HL-60 (cell line): ENCODE data around the gene PPP1R27.
A peak's percentile ranks its signal among the peaks of the same experiment; 100 is the strongest.

Experiments used
- DNase-seq, 2 experiments: peaks; one replicate each; pipeline ENCODE4 v3.0.0-alpha.2; 2010 to 2020; ENCODE audit warnings: low read depth in 1 of 2, low spot score in 1 of 2
- H3K27ac ChIP-seq: fragments of 250-450 bp; sonication (Bioruptor Pico); replicated peaks from 2 replicates; pipeline ENCODE4 v1.5.1; 2020; ENCODE audit warnings: mild to moderate bottlenecking, moderate library complexity
- H3K27me3 ChIP-seq: fragments of 250-450 bp; sonication (Bioruptor Pico); 2 replicates; pipeline ENCODE4 v1.5.1; 2021; ENCODE audit warnings: mild to moderate bottlenecking, moderate library complexity; ENCODE audit not compliant: insufficient read depth, poor library complexity, severe bottlenecking
- H3K4me3 ChIP-seq: replicated peaks from 2 replicates; pipeline ENCODE4 v1.5.1; 2011; ENCODE audit warnings: mild to moderate bottlenecking, control low read depth, low read length; ENCODE audit not compliant: insufficient read depth
- CTCF ChIP-seq: IDR thresholded peaks from one replicate; pipeline ENCODE4 v1.5.1; 2011; ENCODE audit warnings: low read length, control low read depth, inconsistent platforms; ENCODE audit not compliant: insufficient read depth
- GABPA ChIP-seq: IDR thresholded peaks from 2 replicates; pipeline ENCODE4 v1.6.1; 2012; ENCODE audit warnings: low read depth
- POLR2AphosphoS5 ChIP-seq: IDR thresholded peaks from 2 replicates; pipeline ENCODE4 v1.6.1; 2012; ENCODE audit warnings: low read depth
- REST ChIP-seq: IDR thresholded peaks from 2 replicates; pipeline ENCODE4 v1.6.1; 2012; ENCODE audit warnings: low read depth; ENCODE audit not compliant: insufficient replicate concordance
- SPI1 ChIP-seq: IDR thresholded peaks from 2 replicates; pipeline ENCODE4 v1.6.1; 2012; ENCODE audit warnings: low read depth, mild to moderate bottlenecking, borderline replicate concordance

Gene PPP1R27

DNA sequence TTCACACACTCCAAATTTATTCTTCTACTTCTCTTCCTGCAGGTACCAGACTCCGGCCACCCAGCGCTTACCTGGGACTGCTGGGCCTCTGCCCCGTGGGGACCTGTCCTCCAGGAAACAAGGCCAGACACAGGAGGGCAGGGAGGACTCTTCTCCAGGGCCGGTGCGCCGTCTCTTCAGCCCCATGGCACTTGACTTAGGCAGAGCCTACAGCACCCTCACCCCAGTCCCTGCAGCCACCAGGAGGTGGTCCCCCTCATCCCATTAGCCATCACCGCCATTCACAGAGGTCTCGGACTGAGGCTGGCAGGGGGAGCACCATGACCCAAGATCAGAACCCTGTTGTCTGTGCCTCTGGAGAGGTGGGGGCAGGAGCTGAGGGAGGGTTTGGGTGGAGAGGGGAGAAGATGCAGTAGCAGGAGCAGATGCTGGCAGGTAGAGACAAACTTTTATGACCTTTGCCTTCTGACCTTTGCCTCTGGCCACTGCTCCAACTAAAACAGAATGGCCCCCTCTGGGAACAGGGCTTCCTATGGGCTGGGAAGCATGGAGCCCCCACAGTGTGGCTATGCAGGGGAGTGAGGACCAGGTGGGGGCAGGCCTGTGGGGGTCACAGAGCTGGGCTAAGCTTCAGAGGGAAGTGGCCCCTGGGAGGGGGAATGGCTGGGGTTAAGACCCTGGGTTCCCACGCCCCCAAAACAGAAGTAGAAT, 32.6 kb downstream of the PPP1R27 start:
- no peak overlapping the region for H3K4me3 ChIP-seq
- no peak for TF ChIP-seq CTCF
- TF ChIP-seq GABPA, result no peak
- no peak for TF ChIP-seq SPI1
- TF ChIP-seq REST, result no peak
- TF ChIP-seq POLR2AphosphoS5, result no peak
- no peak overlapping the region for H3K27ac ChIP-seq
- H3K27me3 ChIP-seq, result peaks cover 39% of the 10 kb centered on the region
- DNase-seq, result no peak

GRCh38 chr17:81801327-81801726, 33.5 kb downstream of the PPP1R27 start:
- DNase-seq, result no peak
- H3K27me3 ChIP-seq, result peaks cover 32% of the 10 kb centered on the region
- H3K4me3 ChIP-seq, result no peak overlapping the region
- H3K27ac ChIP-seq, result no peak overlapping the region
- TF ChIP-seq POLR2AphosphoS5 (no peak), CTCF (no peak), REST (no peak), GABPA (no peak), SPI1 (no peak)

- Histone ChIP-seq H3K4me3 (no peak overlapping the region), H3K27me3 (no peaks in the 10 kb centered on the region), H3K27ac (no peak overlapping the region)
- DNase-seq, result peak in 1 of 2 experiments; percentile 50
- TF ChIP-seq GABPA (no peak), POLR2AphosphoS5 (peak; percentile 58; the same call in 1 of the 2 replicates), SPI1 (no peak), REST (no peak)
Measured at GRCh38 chr17:81794509-81794908, 40.3 kb downstream of the PPP1R27 start.
